Stimulated activated CD4-positive, alpha-beta T cell treated with anti-CD3 and anti-CD28 coated beads, Interleukin-1b, Interleukin-23, amount 100 ng/mL, for 1 hour (primary cell): ENCODE measurements around the gene E2F8.

Experiments used
- DNase-seq, 2 donors: peaks; one replicate each; pipeline ENCODE4 v3.0.0-alpha.2; 2020; ENCODE audit warnings: low read depth in 2 of 2

Gene E2F8

DNA sequence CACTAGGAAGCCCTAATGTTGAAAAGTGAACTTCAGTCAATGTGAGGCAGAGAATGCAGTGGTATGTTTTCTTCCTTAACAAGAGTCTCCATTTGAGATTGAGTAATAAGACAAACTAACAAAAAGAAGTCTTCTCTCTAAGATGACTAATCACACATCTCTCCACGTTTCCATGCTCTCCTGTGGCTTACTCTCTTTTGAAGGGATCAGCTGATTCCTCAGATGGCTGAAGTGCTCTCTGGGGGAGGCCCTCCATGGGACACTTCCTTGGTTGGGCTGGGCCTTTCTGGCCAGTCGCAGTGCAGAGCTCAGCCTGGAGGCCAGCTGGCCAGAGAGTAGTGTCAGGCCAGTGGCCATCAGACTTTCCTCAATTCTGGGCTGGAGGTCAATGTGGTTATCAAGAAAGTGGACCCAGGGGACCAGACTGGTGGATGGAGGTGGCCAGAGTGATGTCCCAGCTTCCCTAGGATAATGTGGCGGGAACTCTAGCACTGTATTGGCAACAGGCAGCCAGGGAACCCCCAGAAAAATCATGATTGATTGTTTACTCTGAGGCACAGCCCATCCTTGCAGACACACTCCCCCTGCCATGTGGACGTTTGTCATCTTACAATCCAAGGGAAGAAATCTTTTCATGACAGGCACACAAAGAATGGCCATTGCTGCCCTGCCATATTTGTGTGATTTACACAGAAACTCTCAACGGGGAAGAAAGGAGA, 53.5 kb downstream of the E2F8 start:
- no peak for DNase-seq

DNA sequence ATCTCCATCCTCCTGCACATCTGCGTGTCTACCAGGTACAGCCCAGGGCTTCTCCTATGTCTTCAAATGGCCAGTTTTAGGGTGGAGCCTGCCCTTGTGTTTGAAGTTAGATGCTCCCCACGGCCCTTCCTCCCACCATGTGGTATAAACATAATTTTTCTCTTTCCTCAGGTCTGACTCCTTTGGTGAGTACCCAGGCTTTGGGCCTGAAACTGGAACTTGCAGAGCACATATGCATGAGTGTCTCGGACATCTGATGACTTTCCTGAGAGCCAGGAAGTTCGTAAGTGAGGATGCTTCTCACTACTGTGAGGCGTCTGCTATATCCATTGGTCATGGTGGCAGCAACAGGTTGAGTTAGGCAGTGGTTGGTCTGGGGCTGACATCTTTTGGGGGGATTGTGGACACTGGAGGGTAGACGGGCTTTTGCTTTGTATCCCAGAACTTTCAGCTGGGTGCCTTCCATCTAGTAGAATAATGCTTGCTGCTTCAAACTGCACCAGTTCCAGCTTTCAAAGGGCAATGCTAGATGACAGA, 55.2 kb downstream of the E2F8 start:
- DNase-seq, result no peak

DNA sequence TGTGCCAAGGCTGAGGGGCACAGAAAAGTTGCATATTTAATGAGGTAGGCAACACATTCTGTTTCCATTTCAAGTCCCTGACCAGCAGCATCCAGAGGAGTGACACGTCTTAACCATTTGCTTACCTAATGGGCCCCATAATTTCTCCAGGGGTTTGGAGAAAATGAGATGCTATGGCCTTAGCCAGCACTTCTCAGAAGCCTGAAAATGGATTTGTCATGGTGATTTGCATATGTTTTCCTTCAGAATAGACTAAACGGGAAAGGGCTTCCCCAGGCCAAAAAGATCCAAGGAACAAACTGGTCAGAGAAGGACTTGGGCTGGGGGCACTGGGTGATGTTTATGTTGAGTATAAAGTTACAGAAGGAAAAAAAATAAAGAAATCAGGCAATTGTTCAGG, 55.7 kb downstream of the E2F8 start:
- no peak for DNase-seq

DNA sequence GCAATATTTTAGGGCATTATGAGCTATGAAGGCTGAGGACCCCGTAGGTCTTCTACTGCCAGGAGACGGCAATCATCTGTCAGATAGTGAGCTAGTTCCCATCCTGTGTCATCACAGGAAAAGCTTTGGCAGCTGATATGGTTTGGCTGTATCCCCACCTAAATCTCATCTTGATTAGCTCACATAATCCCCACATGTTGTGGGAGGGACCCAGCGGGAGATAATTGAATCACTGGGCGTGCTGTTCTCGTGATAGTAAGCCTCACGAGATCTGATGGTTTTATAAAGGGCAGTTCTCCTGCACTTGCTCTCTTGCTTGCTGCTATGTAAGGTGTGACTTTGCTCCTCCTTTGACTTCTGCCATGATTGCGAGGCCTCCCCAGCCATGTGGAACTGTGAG, 57.1 kb downstream of the E2F8 start:
- DNase-seq, result no peak

DNA sequence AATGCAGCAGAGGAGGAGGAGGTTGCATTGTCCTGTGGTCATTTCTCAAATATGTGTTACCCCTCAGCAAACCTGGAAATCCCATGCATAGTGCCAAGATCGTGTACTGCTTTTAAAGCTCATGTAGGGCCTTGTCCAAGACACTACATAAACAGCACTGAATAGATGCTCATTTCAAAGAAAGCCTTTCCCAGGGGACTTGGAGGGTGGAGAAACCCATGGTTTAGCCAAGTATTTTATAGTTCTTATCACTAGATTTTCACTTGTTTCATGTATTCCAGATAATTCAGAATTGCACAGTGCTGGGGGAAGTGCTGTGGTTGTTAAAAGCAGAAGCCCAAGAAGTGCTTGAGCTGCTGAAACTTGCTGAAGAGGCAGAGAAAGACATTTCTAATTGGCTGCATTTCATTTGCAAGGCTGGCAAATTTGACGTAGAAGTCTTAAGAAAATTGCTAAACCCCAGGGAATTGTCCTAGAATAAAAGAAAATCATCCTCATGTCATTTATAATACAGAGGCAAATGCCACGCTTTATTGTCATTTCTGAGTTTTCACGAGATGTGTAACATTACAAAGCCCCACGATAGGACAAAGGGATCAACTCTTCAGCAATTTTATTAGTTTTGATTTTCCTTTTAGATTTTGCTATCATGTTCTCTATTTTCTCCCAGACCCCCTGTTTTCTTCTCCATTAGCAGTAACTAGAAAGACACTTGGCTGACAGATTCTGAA, 59.0 kb downstream of the E2F8 start:
- no peak for DNase-seq

DNA sequence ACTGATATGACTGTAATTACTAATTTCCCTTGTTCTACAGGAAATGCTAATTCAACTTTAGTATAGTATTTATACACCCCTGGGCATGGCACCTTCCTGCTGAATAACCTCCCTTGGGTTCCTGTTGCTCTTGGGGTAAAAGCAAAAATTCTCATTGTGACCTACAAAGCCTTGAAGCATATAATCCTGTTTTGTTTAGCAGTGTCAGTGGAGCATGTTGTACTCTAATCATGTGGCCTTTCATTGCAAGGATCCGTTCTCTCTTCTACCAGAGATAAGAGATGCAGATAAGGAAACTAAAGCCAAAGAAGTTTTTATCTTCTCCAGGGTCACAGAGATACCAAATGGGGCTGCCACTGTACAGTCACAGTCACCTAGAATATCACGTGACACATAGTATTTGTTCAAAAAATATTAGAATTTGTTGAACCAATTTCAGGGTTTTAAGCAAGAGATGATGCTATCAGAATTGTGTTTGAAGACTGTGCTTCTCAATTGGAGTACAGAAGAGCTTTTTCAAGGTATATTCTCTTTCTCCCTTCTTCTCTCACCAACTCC, 64.0 kb downstream of the E2F8 start:
- no peak for DNase-seq
